ENCODE data around the gene SAMD13.

Gene SAMD13

GRCh38 chr1:84344286-84344685 lies 42.8 kb downstream of the SAMD13 start:
- H3K36me3 ChIP-seq (ENCODE audit: insufficient read depth, low read length), result no peaks in the 10 kb centered on the region
- peak overlapping the region; percentile 26 for H2AFZ ChIP-seq (ENCODE audit: low read length, unreplicated experiment)
- H3K4me1 ChIP-seq (ENCODE audit: control insufficient read depth, insufficient read depth, low read length, unreplicated experiment), result peaks cover 8% of the 10 kb centered on the region
- no peak overlapping the region for H3K27ac ChIP-seq (ENCODE audit: low read depth, low read length)
- no peaks in the 10 kb centered on the region for H3K27me3 ChIP-seq (ENCODE audit: insufficient read depth, low read length)
- no peaks in the 10 kb centered on the region for H3K79me2 ChIP-seq (ENCODE audit: control insufficient read depth, insufficient read depth, low read length, unreplicated experiment)
- H3K4me3 ChIP-seq (ENCODE audit: low read depth, low read length), result no peak overlapping the region

- Histone ChIP-seq H3K36me3 (ENCODE audit: insufficient read depth, low read length) (no peaks in the 10 kb centered on the region), H3K27ac (ENCODE audit: low read depth, low read length) (no peak overlapping the region), H3K79me2 (ENCODE audit: control insufficient read depth, insufficient read depth, low read length, unreplicated experiment) (no peaks in the 10 kb centered on the region), H2AFZ (ENCODE audit: low read length, unreplicated experiment) (no peak overlapping the region), H3K27me3 (ENCODE audit: insufficient read depth, low read length) (no peaks in the 10 kb centered on the region), H3K4me1 (ENCODE audit: control insufficient read depth, insufficient read depth, low read length, unreplicated experiment) (peaks cover 8% of the 10 kb centered on the region), H3K4me3 (ENCODE audit: low read depth, low read length) (no peak overlapping the region)
These were observed 43.7 kb downstream of the SAMD13 start for GRCh38 chr1:84345220-84345619.

- H3K4me3 ChIP-seq (ENCODE audit: low read depth, low read length), result no peak overlapping the region
- H3K36me3 ChIP-seq (ENCODE audit: insufficient read depth, low read length), result no peaks in the 10 kb centered on the region
- H3K27me3 ChIP-seq (ENCODE audit: insufficient read depth, low read length), result no peaks in the 10 kb centered on the region
- no peaks in the 10 kb centered on the region for H3K79me2 ChIP-seq (ENCODE audit: control insufficient read depth, insufficient read depth, low read length, unreplicated experiment)
- H2AFZ ChIP-seq (ENCODE audit: low read length, unreplicated experiment), result no peak overlapping the region
- no peak overlapping the region for H3K27ac ChIP-seq (ENCODE audit: low read depth, low read length)
- H3K4me1 ChIP-seq (ENCODE audit: control insufficient read depth, insufficient read depth, low read length, unreplicated experiment), result peaks cover 9% of the 10 kb centered on the region
These were observed 45.9 kb downstream of the SAMD13 start for GRCh38 chr1:84347271-84347931.

GRCh38 chr1:84347932-84348555 lies 46.5 kb downstream of the SAMD13 start:
- Histone ChIP-seq H3K27me3 (ENCODE audit: insufficient read depth, low read length) (no peaks in the 10 kb centered on the region), H3K27ac (ENCODE audit: low read depth, low read length) (no peak overlapping the region), H2AFZ (ENCODE audit: low read length, unreplicated experiment) (no peak overlapping the region), H3K36me3 (ENCODE audit: insufficient read depth, low read length) (no peaks in the 10 kb centered on the region), H3K4me1 (ENCODE audit: control insufficient read depth, insufficient read depth, low read length, unreplicated experiment) (peaks cover 16% of the 10 kb centered on the region), H3K4me3 (ENCODE audit: low read depth, low read length) (no peak overlapping the region), H3K79me2 (ENCODE audit: control insufficient read depth, insufficient read depth, low read length, unreplicated experiment) (no peaks in the 10 kb centered on the region)

GRCh38 chr1:84348759-84349158 lies 47.3 kb downstream of the SAMD13 start:
- no peaks in the 10 kb centered on the region for H3K79me2 ChIP-seq (ENCODE audit: control insufficient read depth, insufficient read depth, low read length, unreplicated experiment)
- no peak overlapping the region for H3K4me3 ChIP-seq (ENCODE audit: low read depth, low read length)
- no peak overlapping the region for H2AFZ ChIP-seq (ENCODE audit: low read length, unreplicated experiment)
- peaks cover 18% of the 10 kb centered on the region for H3K4me1 ChIP-seq (ENCODE audit: control insufficient read depth, insufficient read depth, low read length, unreplicated experiment)
- H3K27ac ChIP-seq (ENCODE audit: low read depth, low read length), result no peak overlapping the region
- no peaks in the 10 kb centered on the region for H3K27me3 ChIP-seq (ENCODE audit: insufficient read depth, low read length)
- H3K36me3 ChIP-seq (ENCODE audit: insufficient read depth, low read length), result no peaks in the 10 kb centered on the region

- H3K27ac ChIP-seq (ENCODE audit: low read depth, low read length), result no peak overlapping the region
- peaks cover 15% of the 10 kb centered on the region for H3K4me1 ChIP-seq (ENCODE audit: control insufficient read depth, insufficient read depth, low read length, unreplicated experiment)
These were observed 48.6 kb downstream of the SAMD13 start for GRCh38 chr1:84350104-84350503.

GRCh38 chr1:84350550-84350949 lies 49.0 kb downstream of the SAMD13 start:
- no peak overlapping the region for H2AFZ ChIP-seq (ENCODE audit: low read length, unreplicated experiment)
- no peaks in the 10 kb centered on the region for H3K27me3 ChIP-seq (ENCODE audit: insufficient read depth, low read length)
- H3K4me3 ChIP-seq (ENCODE audit: low read depth, low read length), result no peak overlapping the region
- H3K79me2 ChIP-seq (ENCODE audit: control insufficient read depth, insufficient read depth, low read length, unreplicated experiment), result no peaks in the 10 kb centered on the region
- peaks cover 15% of the 10 kb centered on the region for H3K4me1 ChIP-seq (ENCODE audit: control insufficient read depth, insufficient read depth, low read length, unreplicated experiment)
- H3K36me3 ChIP-seq (ENCODE audit: insufficient read depth, low read length), result no peaks in the 10 kb centered on the region
- no peak overlapping the region for H3K27ac ChIP-seq (ENCODE audit: low read depth, low read length)

More at GRCh38 chr1:84350104-84350503, 48.6 kb downstream of the SAMD13 start:
- H2AFZ ChIP-seq (ENCODE audit: low read length, unreplicated experiment), result no peak overlapping the region
- H3K4me3 ChIP-seq (ENCODE audit: low read depth, low read length), result no peak overlapping the region
- no peaks in the 10 kb centered on the region for H3K27me3 ChIP-seq (ENCODE audit: insufficient read depth, low read length)
- H3K36me3 ChIP-seq (ENCODE audit: insufficient read depth, low read length), result no peaks in the 10 kb centered on the region
- no peaks in the 10 kb centered on the region for H3K79me2 ChIP-seq (ENCODE audit: control insufficient read depth, insufficient read depth, low read length, unreplicated experiment)

GRCh38 chr1:84352298-84353106 lies 51.0 kb downstream of the SAMD13 start:
- Histone ChIP-seq H2AFZ (ENCODE audit: low read length, unreplicated experiment) (no peak overlapping the region), H3K4me1 (ENCODE audit: control insufficient read depth, insufficient read depth, low read length, unreplicated experiment) (peaks cover 15% of the 10 kb centered on the region), H3K27ac (ENCODE audit: low read depth, low read length) (no peak overlapping the region), H3K27me3 (ENCODE audit: insufficient read depth, low read length) (no peaks in the 10 kb centered on the region), H3K4me3 (ENCODE audit: low read depth, low read length) (no peak overlapping the region), H3K79me2 (ENCODE audit: control insufficient read depth, insufficient read depth, low read length, unreplicated experiment) (no peaks in the 10 kb centered on the region), H3K36me3 (ENCODE audit: insufficient read depth, low read length) (no peaks in the 10 kb centered on the region)

- Histone ChIP-seq H3K4me3 (ENCODE audit: low read depth, low read length) (no peak overlapping the region), H3K79me2 (ENCODE audit: control insufficient read depth, insufficient read depth, low read length, unreplicated experiment) (no peaks in the 10 kb centered on the region), H3K27me3 (ENCODE audit: insufficient read depth, low read length) (no peaks in the 10 kb centered on the region), H3K27ac (ENCODE audit: low read depth, low read length) (no peak overlapping the region), H3K36me3 (ENCODE audit: insufficient read depth, low read length) (no peaks in the 10 kb centered on the region), H2AFZ (ENCODE audit: low read length, unreplicated experiment) (no peak overlapping the region), H3K4me1 (ENCODE audit: control insufficient read depth, insufficient read depth, low read length, unreplicated experiment) (peaks cover 11% of the 10 kb centered on the region)
These were observed 52.2 kb downstream of the SAMD13 start for GRCh38 chr1:84353695-84354094.

- Histone ChIP-seq H3K36me3 (ENCODE audit: insufficient read depth, low read length) (no peaks in the 10 kb centered on the region), H3K4me1 (ENCODE audit: control insufficient read depth, insufficient read depth, low read length, unreplicated experiment) (peaks cover 11% of the 10 kb centered on the region), H3K79me2 (ENCODE audit: control insufficient read depth, insufficient read depth, low read length, unreplicated experiment) (no peaks in the 10 kb centered on the region), H3K27ac (ENCODE audit: low read depth, low read length) (no peak overlapping the region), H2AFZ (ENCODE audit: low read length, unreplicated experiment) (no peak overlapping the region), H3K4me3 (ENCODE audit: low read depth, low read length) (no peak overlapping the region), H3K27me3 (ENCODE audit: insufficient read depth, low read length) (no peaks in the 10 kb centered on the region)
These were observed 54.0 kb downstream of the SAMD13 start for GRCh38 chr1:84355556-84355955.

Measured in ACC112 (cell line).